Astrocyte (in vitro differentiated cells and primary cell): ENCODE data around the gene PRM3.

Source experiments
- CTCF ChIP-seq: IDR thresholded peaks from 2 replicates; pipeline ENCODE4 v1.5.1; 2011; ENCODE audit warnings: low read depth, mild to moderate bottlenecking, inconsistent platforms, low read length, moderate library complexity; ENCODE audit not compliant: insufficient read depth
- EZH2 ChIP-seq: IDR thresholded peaks from 2 replicates; pipeline ENCODE4 v1.6.1; 2012; ENCODE audit warnings: mild to moderate bottlenecking, low read length, inconsistent platforms; ENCODE audit not compliant: insufficient read depth

GRCh38 chr16:11250786-11251524 is 22.5 kb downstream of the PRM3 start:
- no peak for TF ChIP-seq CTCF
- TF ChIP-seq EZH2, result no peak
